Measurements from ENCODE around the gene SMCHD1.
A peak's percentile ranks its signal among the peaks of the same experiment; 100 is the strongest.

The SMCHD1 gene

GRCh38 chr18:2655178-2655953, at the start of gene SMCHD1:
Gene SMCHD1, plus strand, starts transcription at chr18:2655726. Its CDS starts 350 bp downstream, at chr18:2656076.
- peaks cover 21% of the 10 kb centered on the region for H3K36me3 Mint-ChIP-seq (ENCODE audit: low read depth)
- peak within 1 kb of the TSS; percentile 90 for H3K4me3 Mint-ChIP-seq
- peaks cover 41% of the 10 kb centered on the region for H3K4me1 Mint-ChIP-seq (ENCODE audit: low read depth)

GRCh38 chr18:2606335-2606734, 49.2 kb upstream of the SMCHD1 start:
- H3K36me3 Mint-ChIP-seq (ENCODE audit: low read depth) = peaks cover 76% of the 10 kb centered on the region
- peaks cover 39% of the 10 kb centered on the region for H3K4me1 Mint-ChIP-seq (ENCODE audit: low read depth)
- peak overlapping the region; percentile 49 for H3K4me3 Mint-ChIP-seq
- H3K27me3 Mint-ChIP-seq = no peaks in the 10 kb centered on the region
- no peaks in the 10 kb centered on the region for H3K9me3 Mint-ChIP-seq
- peak overlapping the region; percentile 83 for H3K27ac Mint-ChIP-seq

More at GRCh38 chr18:2655178-2655953, at the start of gene SMCHD1:
- Mint-ChIP-seq H3K9me3 (no peaks in the 10 kb centered on the region), H3K27me3 (no peaks in the 10 kb centered on the region), H3K27ac (peak within 1 kb of the TSS; percentile 98)

GRCh38 chr18:2609604-2610003, 45.9 kb upstream of the SMCHD1 start:
- peaks cover 78% of the 10 kb centered on the region for H3K36me3 Mint-ChIP-seq (ENCODE audit: low read depth)
- no peak overlapping the region for H3K27ac Mint-ChIP-seq
- peaks cover 29% of the 10 kb centered on the region for H3K4me1 Mint-ChIP-seq (ENCODE audit: low read depth)
- H3K4me3 Mint-ChIP-seq = no peak overlapping the region
- no peaks in the 10 kb centered on the region for H3K9me3 Mint-ChIP-seq
- no peaks in the 10 kb centered on the region for H3K27me3 Mint-ChIP-seq

- H3K36me3 Mint-ChIP-seq (ENCODE audit: low read depth) = peaks cover 80% of the 10 kb centered on the region
- no peak overlapping the region for H3K4me3 Mint-ChIP-seq
- H3K4me1 Mint-ChIP-seq (ENCODE audit: low read depth) = peaks cover 19% of the 10 kb centered on the region
- H3K27me3 Mint-ChIP-seq = no peaks in the 10 kb centered on the region
- no peak overlapping the region for H3K27ac Mint-ChIP-seq
- H3K9me3 Mint-ChIP-seq = no peaks in the 10 kb centered on the region
Measured at GRCh38 chr18:2610549-2610948, 45.0 kb upstream of the SMCHD1 start.

- H3K27me3 Mint-ChIP-seq = no peaks in the 10 kb centered on the region
- peaks cover 81% of the 10 kb centered on the region for H3K36me3 Mint-ChIP-seq (ENCODE audit: low read depth)
- H3K27ac Mint-ChIP-seq = no peak overlapping the region
- H3K4me3 Mint-ChIP-seq = no peak overlapping the region
- no peaks in the 10 kb centered on the region for H3K9me3 Mint-ChIP-seq
- H3K4me1 Mint-ChIP-seq (ENCODE audit: low read depth) = peaks cover 3% of the 10 kb centered on the region
Measured at GRCh38 chr18:2612996-2613395, 42.5 kb upstream of the SMCHD1 start.

- H3K27me3 Mint-ChIP-seq = no peaks in the 10 kb centered on the region
- H3K36me3 Mint-ChIP-seq (ENCODE audit: low read depth) = peaks cover 47% of the 10 kb centered on the region
- H3K9me3 Mint-ChIP-seq = no peaks in the 10 kb centered on the region
- no peak overlapping the region for H3K27ac Mint-ChIP-seq
- H3K4me1 Mint-ChIP-seq (ENCODE audit: low read depth) = peaks cover 3% of the 10 kb centered on the region
- H3K4me3 Mint-ChIP-seq = no peak overlapping the region
Measured at GRCh38 chr18:2617401-2617998, 38.0 kb upstream of the SMCHD1 start.

- Mint-ChIP-seq H3K36me3 (ENCODE audit: low read depth) (peaks cover 42% of the 10 kb centered on the region), H3K4me3 (no peak overlapping the region), H3K27ac (no peak overlapping the region), H3K27me3 (no peaks in the 10 kb centered on the region), H3K9me3 (no peaks in the 10 kb centered on the region), H3K4me1 (ENCODE audit: low read depth) (peaks cover 3% of the 10 kb centered on the region)
Measured at GRCh38 chr18:2618009-2618408, 37.5 kb upstream of the SMCHD1 start.

GRCh38 chr18:2625217-2625616, 30.3 kb upstream of the SMCHD1 start:
- no peak overlapping the region for H3K4me3 Mint-ChIP-seq
- peaks cover 26% of the 10 kb centered on the region for H3K4me1 Mint-ChIP-seq (ENCODE audit: low read depth)
- no peak overlapping the region for H3K27ac Mint-ChIP-seq

GRCh38 chr18:2627821-2628276, 27.7 kb upstream of the SMCHD1 start:
- H3K4me3 Mint-ChIP-seq = no peak overlapping the region
- H3K9me3 Mint-ChIP-seq = no peaks in the 10 kb centered on the region
- peaks cover 30% of the 10 kb centered on the region for H3K4me1 Mint-ChIP-seq (ENCODE audit: low read depth)
- peak overlapping the region; percentile 67 for H3K27ac Mint-ChIP-seq
- peaks cover 9% of the 10 kb centered on the region for H3K36me3 Mint-ChIP-seq (ENCODE audit: low read depth)
- no peaks in the 10 kb centered on the region for H3K27me3 Mint-ChIP-seq

More at GRCh38 chr18:2625217-2625616, 30.3 kb upstream of the SMCHD1 start:
- no peaks in the 10 kb centered on the region for H3K9me3 Mint-ChIP-seq
- no peaks in the 10 kb centered on the region for H3K36me3 Mint-ChIP-seq (ENCODE audit: low read depth)
- no peaks in the 10 kb centered on the region for H3K27me3 Mint-ChIP-seq

GRCh38 chr18:2629003-2629402, 26.5 kb upstream of the SMCHD1 start:
- H3K27ac Mint-ChIP-seq = no peak overlapping the region
- H3K4me1 Mint-ChIP-seq (ENCODE audit: low read depth) = peaks cover 26% of the 10 kb centered on the region
- peaks cover under 1% of the 10 kb centered on the region for H3K9me3 Mint-ChIP-seq
- H3K36me3 Mint-ChIP-seq (ENCODE audit: low read depth) = peaks cover 9% of the 10 kb centered on the region
- H3K4me3 Mint-ChIP-seq = no peak overlapping the region
- no peaks in the 10 kb centered on the region for H3K27me3 Mint-ChIP-seq

GRCh38 chr18:2635586-2635985, 19.9 kb upstream of the SMCHD1 start:
- Mint-ChIP-seq H3K4me1 (ENCODE audit: low read depth) (peaks cover 5% of the 10 kb centered on the region), H3K27ac (peak overlapping the region; percentile 54), H3K27me3 (no peaks in the 10 kb centered on the region), H3K36me3 (ENCODE audit: low read depth) (peaks cover 18% of the 10 kb centered on the region), H3K4me3 (no peak overlapping the region), H3K9me3 (peaks cover 10% of the 10 kb centered on the region)

GRCh38 chr18:2636126-2636631, 19.3 kb upstream of the SMCHD1 start:
- Mint-ChIP-seq H3K9me3 (peaks cover 10% of the 10 kb centered on the region), H3K36me3 (ENCODE audit: low read depth) (peaks cover 15% of the 10 kb centered on the region), H3K27me3 (no peaks in the 10 kb centered on the region), H3K4me1 (ENCODE audit: low read depth) (peaks cover 5% of the 10 kb centered on the region), H3K27ac (peak overlapping the region; percentile 88), H3K4me3 (peak overlapping the region; percentile 72)

- Mint-ChIP-seq H3K27ac (peak overlapping the region; percentile 84), H3K27me3 (no peaks in the 10 kb centered on the region), H3K36me3 (ENCODE audit: low read depth) (peaks cover 4% of the 10 kb centered on the region), H3K9me3 (no peaks in the 10 kb centered on the region), H3K4me3 (peak overlapping the region; percentile 54), H3K4me1 (ENCODE audit: low read depth) (no peaks in the 10 kb centered on the region)
Measured at GRCh38 chr18:2641638-2642037, 13.9 kb upstream of the SMCHD1 start.

- Mint-ChIP-seq H3K4me1 (ENCODE audit: low read depth) (no peaks in the 10 kb centered on the region), H3K27me3 (no peaks in the 10 kb centered on the region), H3K27ac (no peak overlapping the region)
Measured at GRCh38 chr18:2642771-2643170, 12.8 kb upstream of the SMCHD1 start.

GRCh38 chr18:2644535-2644934, 11.0 kb upstream of the SMCHD1 start:
- Mint-ChIP-seq H3K4me1 (ENCODE audit: low read depth) (no peaks in the 10 kb centered on the region), H3K27me3 (no peaks in the 10 kb centered on the region), H3K36me3 (ENCODE audit: low read depth) (no peaks in the 10 kb centered on the region), H3K4me3 (no peak overlapping the region), H3K9me3 (no peaks in the 10 kb centered on the region), H3K27ac (no peak overlapping the region)

More at GRCh38 chr18:2642771-2643170, 12.8 kb upstream of the SMCHD1 start:
- no peaks in the 10 kb centered on the region for H3K9me3 Mint-ChIP-seq
- H3K4me3 Mint-ChIP-seq = peak overlapping the region; percentile 19
- H3K36me3 Mint-ChIP-seq (ENCODE audit: low read depth) = peaks cover 4% of the 10 kb centered on the region

Measured in stimulated activated naive CD8-positive, alpha-beta T cell treated with anti-CD3 and anti-CD28 coated beads, Interleukin-15, Interleukin-2, amounts not matched to agents 100 ng/mL and 50 ng/mL, for 24 hours (primary cell).